ENCODE results near the gene CATSPER4.
"Not testable (repeated sequence)": the region's sequence is repeated elsewhere in the genome, so short reads cannot be mapped to it uniquely, and the experiment has no call there.

Gene CATSPER4

DNA sequence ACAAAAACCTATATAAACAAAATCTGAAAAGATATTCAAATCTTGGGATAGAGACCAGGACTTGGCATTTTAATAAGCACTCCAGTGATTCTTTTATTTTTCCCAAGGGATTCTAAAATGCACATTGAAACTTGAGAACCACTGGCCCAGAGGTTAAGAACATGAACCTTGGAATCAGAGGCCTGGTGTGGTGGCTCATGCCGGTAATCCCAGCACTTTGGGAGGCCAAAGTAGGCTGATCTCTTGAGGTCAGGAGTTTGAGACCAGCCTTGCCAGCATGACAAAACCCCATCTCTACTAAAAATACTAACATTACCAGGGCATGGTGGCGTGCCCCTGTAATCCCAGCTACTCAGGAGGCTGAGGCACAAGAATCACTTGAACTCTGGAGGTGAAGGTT is 30.7 kb downstream of the CATSPER4 start:
- no peak for DNase-seq (ENCODE audit: low spot score)
- TF ChIP-seq, protein P1, sequence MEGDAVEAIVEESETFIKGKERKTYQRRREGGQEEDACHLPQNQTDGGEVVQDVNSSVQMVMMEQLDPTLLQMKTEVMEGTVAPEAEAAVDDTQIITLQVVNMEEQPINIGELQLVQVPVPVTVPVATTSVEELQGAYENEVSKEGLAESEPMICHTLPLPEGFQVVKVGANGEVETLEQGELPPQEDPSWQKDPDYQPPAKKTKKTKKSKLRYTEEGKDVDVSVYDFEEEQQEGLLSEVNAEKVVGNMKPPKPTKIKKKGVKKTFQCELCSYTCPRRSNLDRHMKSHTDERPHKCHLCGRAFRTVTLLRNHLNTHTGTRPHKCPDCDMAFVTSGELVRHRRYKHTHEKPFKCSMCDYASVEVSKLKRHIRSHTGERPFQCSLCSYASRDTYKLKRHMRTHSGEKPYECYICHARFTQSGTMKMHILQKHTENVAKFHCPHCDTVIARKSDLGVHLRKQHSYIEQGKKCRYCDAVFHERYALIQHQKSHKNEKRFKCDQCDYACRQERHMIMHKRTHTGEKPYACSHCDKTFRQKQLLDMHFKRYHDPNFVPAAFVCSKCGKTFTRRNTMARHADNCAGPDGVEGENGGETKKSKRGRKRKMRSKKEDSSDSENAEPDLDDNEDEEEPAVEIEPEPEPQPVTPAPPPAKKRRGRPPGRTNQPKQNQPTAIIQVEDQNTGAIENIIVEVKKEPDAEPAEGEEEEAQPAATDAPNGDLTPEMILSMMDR (IDR thresholded peaks at IDR 0.05; ENCODE audit: borderline replicate concordance, control extremely low read depth, extremely low read depth, insufficient read depth, missing control alignments) = no peak
- in situ Hi-C loops (cut with MboI; ENCODE audit: low sequenced_read_pairs, unreplicated experiment) = no loop called here

DNA sequence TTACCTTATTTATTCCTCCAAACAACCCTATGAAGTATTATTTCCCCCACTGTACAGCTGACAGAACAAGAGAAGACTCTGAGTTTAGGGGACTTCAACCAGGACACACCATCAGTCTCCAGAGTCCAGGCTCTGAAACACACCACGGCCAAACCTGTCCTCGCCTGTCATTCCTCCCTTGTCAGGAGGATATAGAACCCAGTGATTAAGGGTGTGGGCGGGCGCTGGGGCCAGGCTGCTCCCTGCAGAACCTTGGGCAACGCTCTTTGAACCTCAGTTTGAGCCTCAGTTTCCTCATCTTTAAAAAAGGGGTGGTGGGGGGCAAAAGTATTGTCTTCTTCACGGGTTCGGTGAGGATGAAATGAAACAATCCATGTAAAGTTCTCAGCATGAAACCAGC is 34.2 kb downstream of the CATSPER4 start:
- DNase-seq (ENCODE audit: low spot score) = no peak
- in situ Hi-C loops (cut with MboI; ENCODE audit: low sequenced_read_pairs, unreplicated experiment) = no loop called here
- TF ChIP-seq, protein P1 (IDR thresholded peaks at IDR 0.05; ENCODE audit: borderline replicate concordance, control extremely low read depth, extremely low read depth, insufficient read depth, missing control alignments) = no peak

DNA sequence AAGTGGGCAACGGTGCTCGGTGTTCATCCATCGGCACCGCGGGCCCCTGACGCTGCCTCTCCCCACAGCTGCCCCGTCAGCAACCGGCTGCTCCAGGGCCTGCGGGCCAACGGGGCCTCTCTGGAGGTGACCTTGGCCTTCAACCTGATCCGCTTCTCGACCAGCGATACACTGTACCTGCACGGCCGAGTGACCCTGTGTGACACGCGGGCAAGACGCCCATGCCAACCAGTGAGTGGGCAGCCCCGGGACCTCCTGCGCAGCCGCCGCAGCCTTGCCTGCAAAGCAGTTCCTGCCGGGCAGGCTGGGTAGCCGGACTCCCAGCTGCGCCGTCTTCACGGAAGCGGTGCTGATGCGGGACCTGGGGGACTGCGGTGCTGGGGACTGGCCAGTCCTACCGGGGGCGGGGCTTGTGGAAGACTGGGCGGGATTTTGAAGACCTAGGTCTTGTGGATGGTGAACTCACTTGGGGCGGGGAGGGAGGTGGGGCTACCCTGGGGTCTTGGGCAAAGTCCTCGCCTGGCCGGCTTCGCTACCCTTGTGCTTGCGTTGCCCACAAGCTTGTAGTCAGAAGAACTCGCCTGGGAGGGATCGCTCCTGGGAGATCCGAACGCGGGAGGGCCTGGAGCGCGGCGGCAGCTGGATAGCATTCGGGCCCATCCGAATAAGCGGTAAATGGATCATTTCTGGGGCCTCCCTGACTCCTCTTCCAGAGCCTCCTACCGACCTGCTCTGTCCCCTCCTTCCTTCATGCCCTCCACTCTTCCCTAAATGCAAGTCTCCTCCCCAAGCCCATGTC is 34.8 kb downstream of the CATSPER4 start:
- peak; percentile 62 for DNase-seq (ENCODE audit: low spot score)
- TF ChIP-seq, protein P1 (IDR thresholded peaks at IDR 0.05; ENCODE audit: borderline replicate concordance, control extremely low read depth, extremely low read depth, insufficient read depth, missing control alignments) = no peak
- in situ Hi-C loops (cut with MboI; ENCODE audit: low sequenced_read_pairs, unreplicated experiment) = no loop called here

DNA sequence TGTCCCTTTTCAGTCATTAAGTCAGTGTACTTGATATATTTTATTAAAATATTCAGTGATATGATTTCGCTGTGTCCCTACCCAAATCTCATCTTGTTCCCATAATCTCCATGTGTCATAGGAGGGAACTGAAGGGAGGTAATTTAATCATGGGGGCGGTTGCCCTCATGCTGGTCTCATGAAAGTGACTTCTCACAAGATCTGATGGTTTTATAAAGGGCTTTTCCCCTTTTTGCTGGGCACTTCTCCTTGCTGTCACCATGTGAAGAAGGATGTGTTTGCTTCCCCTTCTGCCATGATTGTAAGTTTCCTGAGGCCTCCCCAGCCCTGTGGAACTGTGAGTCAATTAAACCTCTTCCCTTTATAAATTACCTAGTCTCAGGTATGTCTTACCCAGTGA is 40.3 kb downstream of the CATSPER4 start:
- DNase-seq (ENCODE audit: low spot score); in situ Hi-C loops (cut with MboI; ENCODE audit: low sequenced_read_pairs, unreplicated experiment): not testable (repeated sequence)

DNA sequence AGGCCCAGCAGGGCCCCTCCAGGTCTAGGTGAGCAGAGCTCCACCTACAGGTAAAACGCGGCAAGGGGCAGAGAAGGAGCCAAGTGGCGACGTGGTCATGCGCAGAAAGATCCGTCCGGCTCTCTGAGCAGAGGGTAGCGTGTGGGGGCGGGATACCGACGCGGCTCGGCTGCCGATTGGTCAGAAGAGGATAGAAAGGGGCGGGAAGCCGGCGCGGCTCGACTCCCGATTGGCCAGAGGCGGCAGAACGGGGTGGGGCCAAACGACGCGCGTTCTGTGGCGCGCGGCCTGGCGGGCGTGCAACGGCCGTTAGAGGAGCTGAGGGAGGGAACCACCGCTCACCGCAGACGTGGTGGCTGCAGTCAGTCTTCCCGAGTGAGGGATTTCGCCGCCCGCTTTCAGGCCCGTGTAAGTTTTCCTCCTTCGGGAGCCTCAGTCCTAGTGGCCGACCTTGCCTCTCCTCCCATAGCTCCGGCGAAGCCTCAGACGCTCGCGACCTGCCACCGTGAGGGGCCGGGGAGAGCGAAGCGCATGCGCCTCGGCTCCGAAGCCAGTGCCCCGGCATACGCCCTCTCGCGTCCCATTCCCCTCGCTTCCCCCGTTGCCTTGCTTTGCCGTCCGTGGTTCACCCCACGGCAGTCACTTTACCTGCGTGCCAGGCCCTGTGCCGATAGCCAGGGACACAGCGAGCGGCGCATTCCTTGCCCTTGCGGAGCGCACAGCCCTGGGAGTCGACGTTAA is 43.7 kb downstream of the CATSPER4 start, which contains the start of gene CEP85:
Gene CEP85, plus strand, starts transcription at position 298 of the 741 bp plus-strand sequence. CDS start 5,584 bp downstream, outside the sequence.
- peak; percentile 100 for DNase-seq (ENCODE audit: low spot score)
- in situ Hi-C loops (cut with MboI; ENCODE audit: low sequenced_read_pairs, unreplicated experiment) = no loop called here
- TF ChIP-seq, protein P1 (IDR thresholded peaks at IDR 0.05; ENCODE audit: borderline replicate concordance, control extremely low read depth, extremely low read depth, insufficient read depth, missing control alignments) = peak; percentile 98

DNA sequence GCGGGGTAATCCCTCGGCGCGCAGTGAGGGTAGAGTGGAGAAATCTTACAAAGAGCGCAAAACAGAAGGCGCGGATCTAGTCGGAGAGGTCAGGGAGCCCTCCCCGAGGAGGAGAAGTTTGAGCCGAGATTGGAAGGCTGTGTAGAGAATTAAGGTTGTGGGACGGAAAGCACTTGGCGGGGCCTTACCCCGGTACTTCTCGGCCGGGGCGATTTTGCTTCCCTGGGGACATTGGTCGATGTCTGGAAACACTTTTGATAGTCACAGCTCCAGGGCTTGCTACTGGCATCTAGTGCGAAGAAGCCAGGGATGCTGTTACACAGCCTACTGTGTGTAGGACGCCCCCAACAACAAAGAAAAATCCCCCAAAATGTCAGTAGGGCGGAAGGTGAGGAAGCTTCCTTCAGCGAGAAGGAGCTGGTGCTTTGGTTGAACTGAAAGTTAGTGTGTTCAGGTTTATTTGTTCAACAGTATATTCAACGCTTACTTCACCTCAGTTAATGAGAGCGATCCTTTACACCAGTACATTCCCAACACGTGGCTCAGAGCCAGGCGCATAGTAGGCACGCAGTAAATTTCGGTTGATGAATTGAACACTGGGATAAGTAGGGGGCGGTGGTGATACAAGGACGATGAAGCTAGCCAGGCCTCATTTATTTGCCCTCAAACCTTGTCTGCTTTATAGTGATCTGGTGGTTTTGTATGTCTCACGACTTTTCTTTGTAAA is 44.4 kb downstream of the CATSPER4 start:
- in situ Hi-C loops (cut with MboI; ENCODE audit: low sequenced_read_pairs, unreplicated experiment) = no loop called here
- DNase-seq (ENCODE audit: low spot score) = peak; percentile 46
- TF ChIP-seq, protein P1 (IDR thresholded peaks at IDR 0.05; ENCODE audit: borderline replicate concordance, control extremely low read depth, extremely low read depth, insufficient read depth, missing control alignments) = peak; percentile 21

All from GM13976 (cell line).